IPS-15b (cell line): Measurements from ENCODE around the gene PHF2.

ENCODE experiments used
- H3K27me3 ChIP-seq: one replicate; pipeline ENCODE4 v1.6.1; 2013; ENCODE audit warnings: low read length; ENCODE audit not compliant: control insufficient read depth, insufficient read depth
- H3K36me3 ChIP-seq: one replicate; pipeline ENCODE4 v1.6.1; 2013; ENCODE audit warnings: low read length; ENCODE audit not compliant: control insufficient read depth, insufficient read depth
- H3K4me1 ChIP-seq: one replicate; pipeline ENCODE4 v1.6.1; 2013; ENCODE audit warnings: mild to moderate bottlenecking, low read length; ENCODE audit not compliant: control insufficient read depth, insufficient read depth
- H3K4me3 ChIP-seq: one replicate; pipeline ENCODE4 v1.5.1; 2013; ENCODE audit warnings: low read depth, low read length
- H3K9ac ChIP-seq: one replicate; pipeline ENCODE4 v1.6.1; 2013; ENCODE audit warnings: low read depth, mild to moderate bottlenecking, low read length
- H3K9me3 ChIP-seq: one replicate; pipeline ENCODE4 v1.6.1; 2013; ENCODE audit warnings: mild to moderate bottlenecking, low read length; ENCODE audit not compliant: control insufficient read depth, insufficient read depth

The PHF2 gene

GRCh38 chr9:93576258-93577077 lies at the start of gene PHF2:
TSS of gene PHF2 (plus strand) at chr9:93576584. CDS start at chr9:93576774, 190 bp downstream.
- Histone ChIP-seq H3K27me3 (peaks cover 3% of the 10 kb centered on the region), H3K9me3 (no peaks in the 10 kb centered on the region), H3K36me3 (no peaks in the 10 kb centered on the region), H3K4me1 (peaks cover 5% of the 10 kb centered on the region), H3K4me3 (peak within 1 kb of the TSS; percentile 55), H3K9ac (peak within 1 kb of the TSS; percentile 54)

GRCh38 chr9:93531374-93531773 lies 45.0 kb upstream of the PHF2 start:
- Histone ChIP-seq H3K4me1 (no peaks in the 10 kb centered on the region), H3K36me3 (peaks cover 6% of the 10 kb centered on the region), H3K27me3 (no peaks in the 10 kb centered on the region), H3K9ac (no peak overlapping the region), H3K4me3 (no peak overlapping the region), H3K9me3 (no peaks in the 10 kb centered on the region)

- Histone ChIP-seq H3K27me3 (no peaks in the 10 kb centered on the region), H3K36me3 (peaks cover 6% of the 10 kb centered on the region), H3K4me1 (no peaks in the 10 kb centered on the region), H3K9ac (no peak overlapping the region), H3K4me3 (no peak overlapping the region), H3K9me3 (no peaks in the 10 kb centered on the region)
These were observed 44.2 kb upstream of the PHF2 start for GRCh38 chr9:93532141-93532540.

- H3K4me3 ChIP-seq: no peak overlapping the region
- no peaks in the 10 kb centered on the region for H3K9me3 ChIP-seq
- no peaks in the 10 kb centered on the region for H3K27me3 ChIP-seq
- H3K4me1 ChIP-seq: no peaks in the 10 kb centered on the region
- peaks cover 4% of the 10 kb centered on the region for H3K36me3 ChIP-seq
- H3K9ac ChIP-seq: no peak overlapping the region
These were observed 42.5 kb upstream of the PHF2 start for GRCh38 chr9:93533863-93534262.

- H3K36me3 ChIP-seq: no peaks in the 10 kb centered on the region
- H3K9me3 ChIP-seq: no peaks in the 10 kb centered on the region
- no peak overlapping the region for H3K9ac ChIP-seq
- no peaks in the 10 kb centered on the region for H3K27me3 ChIP-seq
- no peak overlapping the region for H3K4me3 ChIP-seq
- H3K4me1 ChIP-seq: peaks cover 1% of the 10 kb centered on the region
These were observed 40.2 kb upstream of the PHF2 start for GRCh38 chr9:93536167-93536566.

GRCh38 chr9:93536874-93537273 lies 39.5 kb upstream of the PHF2 start:
- no peaks in the 10 kb centered on the region for H3K36me3 ChIP-seq

GRCh38 chr9:93540305-93540704 lies 36.1 kb upstream of the PHF2 start:
- H3K4me3 ChIP-seq: no peak overlapping the region
- H3K36me3 ChIP-seq: no peaks in the 10 kb centered on the region
- no peak overlapping the region for H3K9ac ChIP-seq
- H3K27me3 ChIP-seq: no peaks in the 10 kb centered on the region
- peaks cover 2% of the 10 kb centered on the region for H3K4me1 ChIP-seq
- no peaks in the 10 kb centered on the region for H3K9me3 ChIP-seq

More at GRCh38 chr9:93536874-93537273, 39.5 kb upstream of the PHF2 start:
- Histone ChIP-seq H3K9me3 (no peaks in the 10 kb centered on the region), H3K4me3 (no peak overlapping the region), H3K9ac (no peak overlapping the region), H3K4me1 (peaks cover 2% of the 10 kb centered on the region), H3K27me3 (no peaks in the 10 kb centered on the region)

GRCh38 chr9:93541005-93541404 lies 35.4 kb upstream of the PHF2 start:
- Histone ChIP-seq H3K4me3 (no peak overlapping the region), H3K27me3 (no peaks in the 10 kb centered on the region), H3K9ac (no peak overlapping the region), H3K36me3 (no peaks in the 10 kb centered on the region), H3K4me1 (peaks cover 2% of the 10 kb centered on the region), H3K9me3 (no peaks in the 10 kb centered on the region)

GRCh38 chr9:93541581-93542349 lies 34.6 kb upstream of the PHF2 start:
- H3K9ac ChIP-seq: no peak overlapping the region
- no peaks in the 10 kb centered on the region for H3K9me3 ChIP-seq
- peaks cover 4% of the 10 kb centered on the region for H3K36me3 ChIP-seq
- no peak overlapping the region for H3K4me3 ChIP-seq
- H3K4me1 ChIP-seq: peaks cover 2% of the 10 kb centered on the region
- no peaks in the 10 kb centered on the region for H3K27me3 ChIP-seq

- H3K36me3 ChIP-seq: peaks cover 4% of the 10 kb centered on the region
- H3K9ac ChIP-seq: no peak overlapping the region
- peaks cover 2% of the 10 kb centered on the region for H3K4me1 ChIP-seq
- no peak overlapping the region for H3K4me3 ChIP-seq
- H3K27me3 ChIP-seq: no peaks in the 10 kb centered on the region
- H3K9me3 ChIP-seq: no peaks in the 10 kb centered on the region
These were observed 33.3 kb upstream of the PHF2 start for GRCh38 chr9:93543117-93543516.

GRCh38 chr9:93546356-93546755 lies 30.0 kb upstream of the PHF2 start:
- Histone ChIP-seq H3K9me3 (no peaks in the 10 kb centered on the region), H3K27me3 (no peaks in the 10 kb centered on the region), H3K4me1 (no peaks in the 10 kb centered on the region), H3K36me3 (peaks cover 7% of the 10 kb centered on the region), H3K9ac (no peak overlapping the region), H3K4me3 (no peak overlapping the region)

GRCh38 chr9:93549611-93550010 lies 26.8 kb upstream of the PHF2 start:
- H3K9me3 ChIP-seq: no peaks in the 10 kb centered on the region
- no peak overlapping the region for H3K9ac ChIP-seq
- no peak overlapping the region for H3K4me3 ChIP-seq
- H3K36me3 ChIP-seq: peaks cover 7% of the 10 kb centered on the region
- no peaks in the 10 kb centered on the region for H3K27me3 ChIP-seq
- H3K4me1 ChIP-seq: peaks cover 1% of the 10 kb centered on the region
